ENCODE results near the gene TSBP1.

GRCh38 chr6:32327103-32327502, 44.6 kb downstream of the TSBP1 start:
- TF ChIP-seq, protein P1, sequence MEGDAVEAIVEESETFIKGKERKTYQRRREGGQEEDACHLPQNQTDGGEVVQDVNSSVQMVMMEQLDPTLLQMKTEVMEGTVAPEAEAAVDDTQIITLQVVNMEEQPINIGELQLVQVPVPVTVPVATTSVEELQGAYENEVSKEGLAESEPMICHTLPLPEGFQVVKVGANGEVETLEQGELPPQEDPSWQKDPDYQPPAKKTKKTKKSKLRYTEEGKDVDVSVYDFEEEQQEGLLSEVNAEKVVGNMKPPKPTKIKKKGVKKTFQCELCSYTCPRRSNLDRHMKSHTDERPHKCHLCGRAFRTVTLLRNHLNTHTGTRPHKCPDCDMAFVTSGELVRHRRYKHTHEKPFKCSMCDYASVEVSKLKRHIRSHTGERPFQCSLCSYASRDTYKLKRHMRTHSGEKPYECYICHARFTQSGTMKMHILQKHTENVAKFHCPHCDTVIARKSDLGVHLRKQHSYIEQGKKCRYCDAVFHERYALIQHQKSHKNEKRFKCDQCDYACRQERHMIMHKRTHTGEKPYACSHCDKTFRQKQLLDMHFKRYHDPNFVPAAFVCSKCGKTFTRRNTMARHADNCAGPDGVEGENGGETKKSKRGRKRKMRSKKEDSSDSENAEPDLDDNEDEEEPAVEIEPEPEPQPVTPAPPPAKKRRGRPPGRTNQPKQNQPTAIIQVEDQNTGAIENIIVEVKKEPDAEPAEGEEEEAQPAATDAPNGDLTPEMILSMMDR (IDR thresholded peaks at IDR 0.05): no peak
- TF ChIP-seq POLR2AphosphoS5 (IDR thresholded peaks at IDR 0.05): no peak
